ENCODE measurements around the gene SNAPC5.

SNAPC5 gene

GRCh38 chr15:66452971-66453580, 44.5 kb downstream of the SNAPC5 start:
- no peak for DNase-seq

GRCh38 chr15:66452420-66452819, 45.1 kb downstream of the SNAPC5 start:
- no peak for DNase-seq
